ENCODE measurements around the gene HS3ST6.
"Not testable (repeated sequence)": the region's sequence is repeated elsewhere in the genome, so short reads cannot be mapped to it uniquely, and the experiment has no call there.

HS3ST6 gene

GRCh38 chr16:1906055-1906845, 12.0 kb downstream of the HS3ST6 start:
- no peak for DNase-seq

GRCh38 chr16:1903845-1904840, 14.1 kb downstream of the HS3ST6 start:
- no peak for DNase-seq

GRCh38 chr16:1903220-1903574, 15.0 kb downstream of the HS3ST6 start:
- no peak for DNase-seq

- DNase-seq: no peak
Observed at GRCh38 chr16:1902547-1903219, 15.5 kb downstream of the HS3ST6 start.

- DNase-seq: no peak
Observed at GRCh38 chr16:1900452-1900774, 17.8 kb downstream of the HS3ST6 start.

- no peak for DNase-seq
Observed at GRCh38 chr16:1899641-1900451, 18.4 kb downstream of the HS3ST6 start.

- DNase-seq: not testable (repeated sequence)
Observed at GRCh38 chr16:1897692-1898091, 20.5 kb downstream of the HS3ST6 start.

- no peak for DNase-seq
Observed at GRCh38 chr16:1895949-1896675, 22.1 kb downstream of the HS3ST6 start.

GRCh38 chr16:1895068-1895467, 23.1 kb downstream of the HS3ST6 start:
- no peak for DNase-seq

GRCh38 chr16:1890708-1891050, 27.5 kb downstream of the HS3ST6 start:
- no peak for DNase-seq

GRCh38 chr16:1890024-1890707, 28.0 kb downstream of the HS3ST6 start:
- DNase-seq: no peak

- no peak for DNase-seq
Observed at GRCh38 chr16:1887711-1888354, 30.4 kb downstream of the HS3ST6 start.

GRCh38 chr16:1884889-1885288, 33.3 kb downstream of the HS3ST6 start:
- no peak for DNase-seq

GRCh38 chr16:1884155-1884760, 34.0 kb downstream of the HS3ST6 start:
- DNase-seq: no peak

GRCh38 chr16:1881172-1881571, 37.0 kb downstream of the HS3ST6 start:
- not testable (repeated sequence) for DNase-seq

- DNase-seq: no peak
Observed at GRCh38 chr16:1879477-1879876, 38.7 kb downstream of the HS3ST6 start.

GRCh38 chr16:1878256-1878655, 40.0 kb downstream of the HS3ST6 start:
- DNase-seq: no peak

- DNase-seq: no peak
Observed at GRCh38 chr16:1877804-1878203, 40.4 kb downstream of the HS3ST6 start.

GRCh38 chr16:1877089-1877488, 41.1 kb downstream of the HS3ST6 start:
- DNase-seq: no peak

- no peak for DNase-seq
Observed at GRCh38 chr16:1876468-1876867, 41.7 kb downstream of the HS3ST6 start.

Measured in stimulated activated CD4-positive, alpha-beta T cell treated with anti-CD3 and anti-CD28 coated beads, Interleukin-2, amount 100 ng/mL, for 24 hours (primary cell).